NOMO-1 treated with DMSO at 0.1 percent for 48 hours (cell line): ENCODE measurements around the gene RBMS3.

Experiments used
- DNase-seq: peaks from one replicate; lab custom pipeline; 2025; ENCODE audit not compliant: unreplicated experiment; lab: John Stamatoyannopoulos, UW

RBMS3 gene

DNA sequence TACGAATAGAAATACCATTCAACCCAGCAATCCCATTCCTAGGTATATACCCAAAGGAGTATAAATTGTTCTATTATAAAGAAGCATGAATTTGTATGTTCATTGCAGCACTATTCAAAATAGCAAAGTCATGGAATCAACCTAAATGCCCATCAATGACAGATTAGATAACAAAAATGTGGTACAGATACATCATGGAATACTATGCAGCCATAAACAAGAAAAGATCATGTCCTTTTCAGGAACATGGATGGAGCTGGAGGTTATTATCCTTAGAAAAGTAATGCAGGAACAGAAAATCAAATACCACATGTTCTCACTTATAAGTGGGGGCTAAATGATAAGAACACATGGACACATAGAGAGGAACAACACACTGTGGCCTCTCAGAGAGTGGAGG lies 571.9 kb downstream of the RBMS3 start:
- no peak for DNase-seq

DNA sequence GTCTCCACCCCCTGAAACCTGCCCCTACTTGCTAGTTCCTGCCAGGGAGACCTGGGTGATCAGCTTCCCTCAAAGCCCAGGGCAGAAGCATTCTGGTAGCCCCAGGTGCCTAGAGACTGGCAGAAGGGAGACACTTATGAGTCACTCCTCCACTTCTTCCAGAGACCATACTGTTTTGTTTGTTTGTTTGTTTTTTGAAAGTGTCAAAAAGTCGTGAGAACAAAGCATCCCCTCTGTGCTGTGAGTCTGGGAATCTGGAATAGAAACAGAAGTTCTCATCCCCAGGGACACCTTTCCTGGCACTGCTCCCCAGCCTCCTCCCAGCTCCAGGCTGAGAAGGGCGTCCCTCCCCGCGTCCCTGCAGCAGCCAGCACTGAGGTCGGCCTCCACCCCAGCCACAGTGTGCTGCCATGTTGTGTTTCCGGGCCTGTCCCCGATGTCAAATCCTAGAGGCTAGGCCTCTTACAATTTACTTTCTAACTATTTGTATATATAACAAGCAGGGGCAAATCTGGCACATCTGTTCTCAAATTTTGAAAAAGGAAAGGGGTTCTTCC lies 573.0 kb downstream of the RBMS3 start:
- DNase-seq, result no peak

DNA sequence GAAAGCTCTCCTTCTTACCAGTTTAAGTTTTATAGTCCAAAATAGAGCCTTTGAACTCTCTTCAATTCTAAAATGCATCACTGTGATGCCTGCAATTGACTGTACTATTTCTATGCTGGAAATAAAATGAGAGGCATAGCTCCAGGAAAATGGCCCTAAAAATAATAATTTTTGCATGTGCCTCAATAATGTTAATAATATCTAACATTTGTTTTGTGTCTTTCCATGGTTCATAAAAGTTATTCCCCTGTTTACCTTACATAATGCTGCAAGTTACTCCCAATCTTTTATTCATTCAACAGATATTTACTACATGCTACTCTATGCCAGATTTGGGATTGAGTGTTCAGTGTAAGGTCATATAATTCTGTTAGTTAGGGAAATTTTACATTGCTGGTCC lies 574.0 kb downstream of the RBMS3 start:
- no peak for DNase-seq

DNA sequence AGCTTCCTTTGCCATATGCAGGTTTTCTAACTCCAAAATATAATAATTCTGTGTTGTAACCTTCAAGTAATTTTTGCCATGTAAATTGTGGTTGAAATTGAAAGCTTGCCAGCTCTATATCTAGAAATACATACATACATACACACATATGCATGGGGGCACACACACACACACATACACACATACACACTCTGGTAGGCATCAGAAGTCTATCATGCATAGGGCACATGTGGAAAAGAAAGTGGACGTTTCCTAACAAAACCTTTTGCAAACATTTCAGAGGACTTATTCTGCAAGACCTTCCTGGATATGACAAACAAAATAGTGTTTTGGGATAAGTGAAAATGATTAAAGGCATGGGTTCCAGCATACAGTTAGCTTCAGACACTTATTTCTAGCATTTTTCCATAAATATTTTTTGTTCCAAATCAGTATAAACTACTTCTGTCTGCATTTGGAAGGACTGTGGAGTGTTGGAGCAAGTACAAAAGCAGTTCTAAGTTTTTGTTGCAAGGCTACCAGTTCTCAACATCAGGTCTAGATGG lies 578.9 kb downstream of the RBMS3 start:
- no peak for DNase-seq

DNA sequence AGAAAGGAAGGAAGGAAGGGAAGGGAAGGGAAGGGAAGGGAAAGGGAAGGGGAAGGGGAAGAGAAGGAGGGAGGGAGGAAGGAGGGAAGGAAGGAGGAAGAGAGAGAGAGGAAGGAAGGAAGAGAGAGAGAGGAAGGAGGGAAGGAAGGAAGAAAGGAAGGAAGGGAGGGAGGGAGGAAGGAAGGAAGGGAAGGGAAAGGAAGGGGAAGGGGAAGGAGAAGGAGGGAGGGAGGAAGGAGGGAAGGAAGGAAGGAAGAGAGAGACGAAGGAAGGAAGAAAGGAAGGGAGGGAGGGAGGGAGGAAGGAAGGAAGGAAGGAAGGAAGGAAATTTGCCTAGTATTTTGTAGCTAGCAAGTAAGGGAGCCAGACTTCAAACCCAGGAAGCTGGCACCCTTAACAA lies 583.9 kb downstream of the RBMS3 start:
- DNase-seq, result no peak

DNA sequence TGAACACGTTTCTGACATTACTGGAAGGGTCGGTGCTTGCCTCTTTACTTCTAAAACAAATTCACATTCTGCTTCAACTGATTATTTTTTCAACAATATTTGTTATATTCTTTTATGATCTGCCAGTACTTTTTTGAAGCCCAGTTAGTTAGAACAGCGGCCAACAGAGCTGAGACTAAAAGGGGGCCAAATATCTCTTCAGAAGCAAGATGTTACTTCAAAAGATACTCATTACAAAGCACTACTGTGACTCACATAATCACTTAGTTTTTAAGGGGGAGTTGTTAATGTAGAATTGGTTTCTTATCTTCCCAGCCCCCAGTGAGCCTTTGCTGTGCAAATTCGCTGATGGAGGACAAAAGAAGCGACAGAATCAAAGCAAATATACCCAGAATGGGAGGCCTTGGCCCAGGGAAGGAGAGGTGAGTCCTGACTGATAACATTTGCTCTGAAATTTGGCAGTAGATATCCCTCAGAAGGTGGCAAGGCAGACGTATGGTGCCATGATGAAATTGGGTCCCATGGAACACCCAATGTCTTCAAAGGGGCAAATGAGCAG lies 587.8 kb downstream of the RBMS3 start:
- DNase-seq, result no peak

DNA sequence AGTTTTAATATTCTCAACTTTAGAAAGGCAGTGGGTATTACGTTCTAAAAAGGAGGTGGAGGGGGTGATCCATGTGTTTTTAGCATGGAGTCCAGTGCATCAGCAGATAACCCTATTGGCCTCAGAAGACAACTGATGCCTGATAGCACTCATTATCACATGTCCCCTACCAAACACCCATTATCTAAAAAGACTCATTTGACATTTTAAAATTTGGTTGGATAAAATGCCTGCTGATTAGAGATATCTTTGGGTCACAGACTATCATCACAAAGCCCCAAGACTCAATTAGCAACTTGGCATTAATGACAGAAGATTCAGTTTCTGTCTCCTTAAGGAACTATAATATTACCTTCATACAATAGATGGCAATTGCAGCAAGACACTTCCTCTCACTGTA lies 589.3 kb downstream of the RBMS3 start:
- no peak for DNase-seq

DNA sequence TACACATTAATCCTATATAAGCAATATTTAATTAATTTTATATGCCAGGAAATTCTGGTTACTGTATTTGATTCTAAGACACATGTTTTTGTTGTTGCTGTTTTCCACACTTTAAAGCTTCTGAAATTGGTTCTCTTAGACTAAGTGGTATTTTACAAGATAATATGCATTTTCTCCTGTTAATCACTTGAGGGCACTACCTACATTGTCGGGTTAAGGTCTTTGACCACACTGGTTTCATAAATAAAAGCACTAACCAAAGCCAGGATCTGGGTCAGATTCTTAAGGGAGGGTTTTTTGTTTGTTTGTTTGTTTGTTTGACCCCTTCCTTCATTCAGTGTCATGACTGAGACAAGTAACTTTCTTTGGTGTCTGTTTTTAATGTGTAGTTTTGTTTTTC lies 590.2 kb downstream of the RBMS3 start:
- no peak for DNase-seq

DNA sequence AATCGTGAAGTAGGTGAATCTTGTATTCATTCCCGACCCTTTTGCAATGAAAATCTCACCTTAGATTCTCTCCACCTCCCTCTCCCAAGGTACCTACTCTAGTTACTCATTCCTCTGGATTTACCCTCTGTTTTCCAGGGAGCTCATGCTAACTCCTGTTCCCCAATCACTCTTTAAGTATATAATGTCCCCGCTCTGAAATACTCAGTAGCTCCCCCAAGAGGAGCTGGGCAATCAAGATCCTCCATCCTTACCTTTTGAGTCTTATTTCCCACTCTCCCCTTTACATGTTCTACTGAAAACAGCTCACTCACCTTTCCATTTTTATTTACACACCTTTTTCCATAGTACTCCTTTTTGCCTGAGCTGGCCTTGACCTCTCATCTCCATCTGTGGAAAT lies 599.9 kb downstream of the RBMS3 start:
- DNase-seq, result no peak

DNA sequence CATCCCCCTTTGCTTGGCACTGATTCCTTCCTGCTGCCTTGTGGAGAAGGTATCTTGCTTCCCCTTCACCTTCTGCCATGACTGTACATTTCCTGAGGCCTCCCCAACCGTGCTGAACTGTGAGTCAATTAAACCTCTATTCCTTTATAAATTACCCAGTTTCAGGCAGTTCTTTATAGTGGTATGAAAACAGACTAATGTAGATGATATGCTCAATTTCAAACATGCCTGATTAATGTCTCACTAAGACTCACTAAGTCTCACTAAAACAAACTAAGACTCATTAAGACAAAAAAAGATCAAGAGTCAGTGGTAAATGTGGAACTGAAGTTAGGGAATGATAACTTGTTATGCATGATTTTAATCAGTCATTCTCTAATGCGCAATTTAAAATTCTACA lies 606.6 kb downstream of the RBMS3 start:
- DNase-seq, result no peak

DNA sequence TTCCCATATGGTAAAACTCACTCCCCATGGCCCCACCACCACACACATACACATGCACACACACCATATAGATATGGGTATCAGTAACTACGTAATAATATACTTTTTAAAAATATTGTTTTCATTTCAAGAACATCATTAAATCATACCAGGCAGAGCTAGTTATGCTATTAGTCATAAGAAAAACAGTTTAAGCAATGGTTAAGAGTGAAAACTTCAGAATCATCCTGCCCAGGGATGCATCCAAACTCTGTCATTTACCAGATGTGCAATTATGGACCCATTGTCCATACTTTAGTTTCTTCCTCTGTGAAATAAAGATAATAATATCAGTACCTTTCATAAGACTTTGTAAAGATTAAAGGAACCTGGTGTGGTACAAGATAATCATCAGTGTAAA lies 608.3 kb downstream of the RBMS3 start:
- no peak for DNase-seq

DNA sequence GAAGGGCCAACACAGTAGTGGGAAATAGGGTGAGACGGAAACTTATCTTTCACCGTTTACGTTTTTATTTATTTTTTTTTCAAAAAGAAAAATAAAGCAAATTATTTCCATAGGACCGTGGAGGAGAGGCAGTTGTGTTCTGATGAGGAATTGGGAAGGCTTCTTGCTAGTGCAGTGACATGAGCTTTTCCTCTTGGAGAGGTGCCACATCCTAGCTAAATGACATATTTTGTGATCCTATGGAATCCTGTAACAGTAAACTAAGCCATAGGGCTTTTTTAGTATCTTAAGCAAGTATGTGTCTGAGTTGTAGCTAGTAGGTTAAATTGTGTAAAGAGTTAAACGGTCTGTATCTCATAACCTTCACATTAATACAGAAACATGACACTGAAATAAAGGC lies 609.9 kb downstream of the RBMS3 start:
- DNase-seq, result no peak

DNA sequence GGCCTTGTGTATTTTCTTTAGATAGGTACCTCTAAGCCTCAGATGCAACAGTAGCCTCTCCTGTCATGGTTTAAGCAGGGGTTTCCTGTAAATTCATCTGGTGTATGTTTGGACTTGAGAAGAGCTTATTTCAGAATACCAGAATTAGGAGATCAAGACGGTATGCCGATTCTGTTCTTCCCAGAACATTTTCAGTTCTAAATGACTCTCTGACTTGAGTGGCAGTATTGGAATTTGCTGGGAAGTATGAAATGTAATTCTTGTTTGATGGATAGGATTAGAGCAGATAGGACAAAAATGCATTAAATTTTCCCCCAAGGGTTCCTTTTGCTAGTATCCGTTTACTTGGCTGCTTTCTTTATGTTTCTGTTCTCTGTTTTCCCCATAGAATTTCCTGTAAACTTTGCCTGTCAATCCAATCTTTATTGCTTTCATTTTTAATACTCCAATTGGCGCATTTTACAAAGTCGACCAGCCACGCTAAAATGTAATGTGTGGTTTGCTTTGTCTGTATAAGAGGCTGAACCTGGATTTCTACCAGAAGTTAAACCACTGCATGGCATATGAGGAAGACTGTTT lies 612.2 kb downstream of the RBMS3 start:
- DNase-seq, result no peak

DNA sequence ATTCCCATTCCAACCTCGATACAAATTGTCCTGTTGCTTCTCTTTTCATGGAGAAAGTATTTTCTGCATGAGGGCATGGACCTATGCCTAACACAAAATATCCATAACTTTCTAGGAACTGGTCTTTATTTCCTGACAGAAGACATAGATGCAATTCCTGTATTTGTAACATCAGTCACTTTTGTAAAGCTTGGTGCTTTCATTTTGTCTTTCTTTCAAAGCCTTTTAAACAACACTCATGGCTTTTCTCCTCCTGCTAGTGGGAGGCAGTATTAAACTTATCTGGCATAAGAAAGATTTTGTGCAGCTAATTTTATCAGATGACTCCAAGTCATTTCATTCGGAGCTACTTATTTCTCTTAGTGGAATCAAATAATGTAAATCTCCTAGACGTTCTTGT lies 616.0 kb downstream of the RBMS3 start:
- no peak for DNase-seq

DNA sequence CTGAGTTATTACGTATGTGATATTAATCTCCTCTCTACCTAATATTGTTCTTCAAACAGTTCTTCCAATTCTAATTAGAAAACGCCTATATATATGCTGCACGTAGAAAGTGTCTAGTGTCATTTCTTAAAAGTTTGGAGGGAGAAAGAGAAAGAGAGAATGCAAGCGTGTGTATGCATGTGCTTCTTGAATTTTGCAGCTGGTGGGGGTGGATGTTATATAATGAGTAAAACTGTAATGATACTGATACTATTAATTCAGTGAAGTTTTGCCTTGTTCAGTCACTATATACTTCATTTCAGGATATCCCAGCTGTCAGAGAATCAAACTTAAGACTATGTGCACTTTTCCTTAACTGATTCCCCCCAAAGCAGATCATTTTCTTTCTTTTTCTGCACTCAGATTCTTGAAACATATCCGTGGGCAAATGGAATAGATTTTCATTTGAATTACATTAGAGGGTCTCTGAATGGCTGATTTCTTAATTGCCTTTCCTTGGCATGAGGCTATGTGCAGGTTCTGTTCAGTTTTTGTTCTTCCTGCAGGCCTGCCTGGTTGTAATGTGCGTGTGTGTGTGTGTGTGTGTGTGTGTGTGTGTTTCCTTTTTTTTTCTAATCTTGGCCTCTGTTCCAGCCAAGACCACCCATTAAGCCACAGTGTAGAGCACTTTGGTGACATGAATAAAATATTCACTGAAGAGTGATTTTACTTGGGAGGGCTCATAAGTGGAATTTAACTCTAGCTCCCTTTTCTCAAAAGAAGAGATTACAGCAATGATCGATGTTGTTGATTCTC lies 617.5 kb downstream of the RBMS3 start:
- no peak for DNase-seq

DNA sequence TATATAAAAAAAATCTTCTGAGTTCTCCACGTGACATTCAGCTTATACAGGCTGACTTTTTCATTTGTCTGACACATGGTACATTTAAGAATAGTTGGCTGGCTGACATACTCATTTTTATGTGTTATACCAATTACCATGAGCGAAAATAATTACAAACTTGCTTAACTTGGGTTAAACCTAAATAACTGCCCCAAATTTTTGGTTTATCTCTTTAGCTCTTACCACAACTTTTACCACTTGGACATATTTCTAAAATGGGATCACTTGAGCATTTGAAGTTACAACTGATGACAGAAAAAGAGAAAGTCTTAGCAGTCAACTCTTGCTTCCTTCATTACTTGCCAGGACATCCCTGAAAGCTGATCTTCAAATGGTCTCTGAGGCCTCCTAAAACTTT lies 618.1 kb downstream of the RBMS3 start:
- no peak for DNase-seq

DNA sequence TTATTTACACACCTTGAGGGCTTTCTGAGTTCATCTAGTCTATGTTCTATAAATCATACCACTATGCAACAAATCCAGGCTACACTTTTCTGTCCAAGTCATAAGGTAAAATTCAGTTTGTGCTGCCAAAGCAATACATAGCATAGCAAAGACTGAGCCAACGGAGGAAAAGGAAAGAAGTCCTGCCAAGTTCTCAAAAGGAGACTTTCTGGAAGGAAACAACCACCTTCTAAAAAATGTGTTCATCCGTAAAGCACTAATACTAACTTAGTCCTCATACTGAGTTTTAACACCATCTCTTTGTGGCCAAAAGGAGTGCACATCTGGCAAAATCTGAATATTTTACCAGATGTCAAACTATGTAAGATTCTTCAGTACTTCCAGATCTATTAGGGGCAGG lies 620.2 kb downstream of the RBMS3 start:
- DNase-seq, result no peak

DNA sequence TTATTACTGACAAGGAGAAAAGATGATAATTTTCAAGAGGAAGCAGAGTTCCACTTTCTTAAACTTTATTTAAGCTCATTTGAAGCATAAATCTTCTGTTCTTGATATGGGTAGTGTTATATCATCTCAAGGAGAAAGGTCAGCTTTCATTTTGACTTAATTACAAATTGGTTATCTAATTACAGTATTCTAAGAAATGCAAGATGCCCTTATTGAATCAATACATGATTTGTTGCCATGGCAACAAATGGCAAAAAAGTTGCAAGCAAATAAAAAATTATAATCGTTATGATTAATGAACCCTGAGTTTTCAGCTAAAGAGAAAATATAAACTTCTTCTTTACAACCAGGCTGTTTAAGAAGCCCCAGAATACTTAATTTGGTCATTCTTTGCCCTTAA lies 622.7 kb downstream of the RBMS3 start:
- DNase-seq, result no peak

DNA sequence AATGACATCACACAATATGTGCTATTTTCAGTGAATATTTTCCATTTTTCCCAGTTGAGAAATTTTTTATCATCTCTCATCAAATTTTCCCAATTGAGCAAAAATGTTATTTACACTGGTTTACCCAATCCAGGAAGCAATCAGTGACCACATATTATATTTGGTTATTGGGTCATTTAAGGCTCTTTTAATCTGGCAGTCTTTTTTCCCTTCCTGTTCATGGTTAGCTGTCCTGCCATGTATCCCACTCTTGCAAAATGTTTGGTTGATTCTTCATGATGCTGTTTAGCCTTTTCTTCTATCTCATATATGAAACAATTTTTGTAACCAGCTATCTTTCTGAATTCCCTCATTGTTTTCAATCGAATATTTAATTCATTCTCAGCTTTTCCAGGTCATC lies 626.0 kb downstream of the RBMS3 start:
- no peak for DNase-seq

DNA sequence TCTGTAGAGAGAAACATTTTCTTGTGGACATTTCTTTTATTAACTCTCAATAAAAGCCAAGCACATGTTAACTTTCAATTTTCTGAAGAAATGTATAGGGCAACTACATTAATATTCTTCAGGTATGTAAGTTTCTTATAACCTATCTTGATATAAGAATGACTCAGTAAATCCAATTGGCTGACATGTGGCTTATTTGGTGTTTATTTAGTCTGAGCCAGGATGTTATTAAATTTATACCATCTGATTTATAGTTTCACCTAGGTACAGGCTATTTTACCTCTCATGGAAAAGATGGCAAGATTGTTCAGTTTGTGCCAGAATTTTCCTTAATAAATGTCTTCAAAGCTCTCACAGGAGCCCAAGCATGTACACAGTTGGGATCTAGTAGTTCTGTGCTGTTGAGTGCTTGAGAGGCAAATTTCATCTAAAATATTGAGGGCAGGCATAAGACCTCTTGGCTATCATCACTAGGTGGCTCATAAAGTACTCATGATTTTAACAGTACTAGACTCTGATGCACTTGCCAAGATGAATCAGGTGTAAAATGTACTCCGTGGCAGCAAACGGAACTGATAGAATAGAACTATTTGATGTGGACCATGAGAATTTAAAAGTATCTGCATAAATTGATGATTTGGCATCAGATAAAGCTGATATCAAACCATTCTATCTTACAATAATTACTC lies 631.9 kb downstream of the RBMS3 start:
- DNase-seq, result no peak

DNA sequence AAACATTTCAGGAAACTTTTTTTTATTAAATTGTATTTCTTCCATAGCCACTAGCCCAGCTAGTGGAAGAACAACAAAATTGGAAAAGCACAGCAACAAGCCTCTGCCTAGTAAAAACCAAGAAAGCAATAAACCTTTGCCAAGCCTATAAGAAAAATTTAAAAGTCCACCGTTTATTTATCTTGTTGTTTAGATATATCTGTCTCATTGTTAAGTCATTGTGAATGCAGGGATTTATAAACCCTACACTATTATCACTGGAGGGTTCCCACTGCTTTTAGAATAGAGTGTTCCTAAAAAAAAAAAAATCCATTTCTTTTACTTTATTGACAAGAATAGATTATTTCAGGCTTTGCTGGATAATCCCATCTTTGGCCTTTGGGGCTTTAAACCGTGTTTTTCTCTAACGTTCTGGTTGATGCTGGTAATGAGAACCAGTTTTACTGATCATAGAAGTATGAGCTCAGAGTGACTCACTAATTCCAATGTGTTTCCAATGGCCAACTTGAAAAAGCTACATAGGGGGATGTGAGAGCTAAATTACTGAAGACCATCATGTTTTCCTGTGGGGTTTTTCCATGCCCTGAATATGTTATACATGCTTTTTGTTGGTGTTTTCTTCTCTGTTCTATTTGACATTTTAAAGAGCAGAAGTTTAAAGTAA lies 634.1 kb downstream of the RBMS3 start:
- no peak for DNase-seq
